Trophoblast cell (in vitro differentiated cells and primary cell): ENCODE data around the gene ASTL.

ENCODE experiments used
- DNase-seq, 2 donors: peaks; one replicate each; pipeline ENCODE4 v3.0.0-alpha.2; 2016
- H2AFZ ChIP-seq: 2 replicates; pipeline ENCODE4 v1.6.1; 2013; ENCODE audit warnings: low read length, moderate library complexity, mild to moderate bottlenecking; ENCODE audit not compliant: insufficient read depth, poor library complexity
- H2AK5ac ChIP-seq: 2 replicates; pipeline ENCODE4 v1.6.1; 2013; ENCODE audit warnings: mild to moderate bottlenecking, low read length
- H2BK120ac ChIP-seq: 2 replicates; pipeline ENCODE4 v1.6.1; 2013; ENCODE audit warnings: low read length, mild to moderate bottlenecking, moderate library complexity; ENCODE audit not compliant: insufficient read depth, poor library complexity
- H2BK12ac ChIP-seq: 2 replicates; pipeline ENCODE4 v1.6.1; 2013; ENCODE audit warnings: mild to moderate bottlenecking, low read length, moderate library complexity
- H2BK5ac ChIP-seq: 2 replicates; pipeline ENCODE4 v1.6.1; 2013; ENCODE audit warnings: low read length, low read depth, moderate library complexity, mild to moderate bottlenecking; ENCODE audit not compliant: poor library complexity
- H3K14ac ChIP-seq: 2 replicates; pipeline ENCODE4 v1.6.1; 2013; ENCODE audit warnings: mild to moderate bottlenecking, low read length
- H3K18ac ChIP-seq: 2 replicates; pipeline ENCODE4 v1.6.1; 2013; ENCODE audit warnings: mild to moderate bottlenecking, low read length
- H3K23ac ChIP-seq: 2 replicates; pipeline ENCODE4 v1.6.1; 2013; ENCODE audit warnings: low read length
- H3K27ac ChIP-seq: 2 replicates; pipeline ENCODE4 v1.5.1; 2013; ENCODE audit warnings: low read depth, mild to moderate bottlenecking, inconsistent platforms, low read length, moderate library complexity
- H3K27me3 ChIP-seq: 2 replicates; pipeline ENCODE4 v1.6.1; 2013; ENCODE audit warnings: inconsistent platforms, mild to moderate bottlenecking, low read length, moderate library complexity; ENCODE audit not compliant: insufficient read depth
- H3K36me3 ChIP-seq, 2 experiments: 1 replicate in 1 of 2; 2 replicates in 1 of 2; pipeline ENCODE4 v1.6.1; 2013; ENCODE audit warnings: low read length in 2 of 2, mild to moderate bottlenecking in 2 of 2, moderate library complexity in 1 of 2; ENCODE audit not compliant: insufficient read depth in 2 of 2, control insufficient read depth in 1 of 2
- H3K4ac ChIP-seq: 2 replicates; pipeline ENCODE4 v1.6.1; 2013; ENCODE audit warnings: low read depth, mild to moderate bottlenecking, low read length, moderate library complexity
- H3K4me1 ChIP-seq, 2 experiments: 1 replicate in 1 of 2; 2 replicates in 1 of 2; pipeline ENCODE4 v1.6.1; 2013; ENCODE audit warnings: low read length in 2 of 2, mild to moderate bottlenecking in 2 of 2, moderate library complexity in 1 of 2; ENCODE audit not compliant: insufficient read depth in 2 of 2, control insufficient read depth in 1 of 2
- H3K4me2 ChIP-seq: 2 replicates; pipeline ENCODE4 v1.6.1; 2013; ENCODE audit warnings: inconsistent platforms, mild to moderate bottlenecking, low read length, moderate library complexity
- H3K4me3 ChIP-seq: 2 replicates; pipeline ENCODE4 v1.5.1; 2013; ENCODE audit warnings: mild to moderate bottlenecking, low read depth, low read length, inconsistent platforms
- H3K79me1 ChIP-seq: one replicate; pipeline ENCODE4 v1.6.1; 2013; ENCODE audit warnings: low read length
- H3K79me2 ChIP-seq: 2 replicates; pipeline ENCODE4 v1.6.1; 2013; ENCODE audit warnings: low read length, mild to moderate bottlenecking; ENCODE audit not compliant: control insufficient read depth, insufficient read depth, poor library complexity
- H3K9ac ChIP-seq: 2 replicates; pipeline ENCODE4 v1.6.1; 2013; ENCODE audit warnings: mild to moderate bottlenecking, low read length
- H3K9me3 ChIP-seq: 2 replicates; pipeline ENCODE4 v1.6.1; 2013; ENCODE audit warnings: low read depth, mild to moderate bottlenecking, control low read depth, inconsistent platforms, low read length; ENCODE audit not compliant: insufficient read depth
- H4K12ac ChIP-seq: 2 replicates; pipeline ENCODE4 v1.6.1; 2013; ENCODE audit warnings: low read depth, mild to moderate bottlenecking, low read length, moderate library complexity
- H4K8ac ChIP-seq: 2 replicates; pipeline ENCODE4 v1.6.1; 2013; ENCODE audit warnings: low read depth, mild to moderate bottlenecking, low read length, moderate library complexity
- H4K91ac ChIP-seq: one replicate; pipeline ENCODE4 v1.6.1; 2013; ENCODE audit warnings: low read depth, mild to moderate bottlenecking, low read length, moderate library complexity
- WGBS: extraction: QIAGEN DNeasy Blood & Tissue Kit; methylation state at CpG from one replicate; pipeline ENCODE4 v1.1.7; 2013; ENCODE audit warnings: missing lambda C conversion rate; ENCODE audit not compliant: insufficient read length, insufficient coverage; ENCODE audit errors: extremely low coverage; 5-methylcytosine and 5-hydroxymethylcytosine counted together

ASTL gene

DNA sequence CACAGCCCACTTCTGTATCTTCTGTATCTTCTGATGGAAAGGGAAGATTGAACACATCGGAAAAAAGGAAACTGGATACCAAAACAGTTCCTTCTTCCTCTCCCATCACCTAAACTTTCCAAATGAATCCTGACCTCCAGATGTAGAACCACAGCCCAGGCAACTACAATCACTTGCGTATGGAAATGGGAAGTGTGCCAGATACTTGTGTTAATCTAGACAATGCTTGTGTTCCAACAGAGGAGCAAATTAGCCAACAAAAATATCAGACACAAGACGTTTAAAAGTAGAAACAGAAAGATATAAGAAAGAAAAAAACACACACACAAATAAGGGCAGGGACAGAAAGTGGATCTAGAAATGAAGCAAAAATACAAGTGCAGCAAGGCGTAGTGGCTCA lies 38.4 kb upstream of the ASTL start:
- no peak for DNase-seq
- no peak overlapping the region for H2BK12ac ChIP-seq
- H3K4me2 ChIP-seq = no peak overlapping the region
- no peak overlapping the region for H3K4ac ChIP-seq
- no peak overlapping the region for H3K23ac ChIP-seq
- no peaks in the 10 kb centered on the region for H3K27me3 ChIP-seq
- H3K9ac ChIP-seq = no peak overlapping the region
- H3K79me1 ChIP-seq = no peaks in the 10 kb centered on the region
- WGBS = no CpG with 5 or more reads among the region's 4 CpGs
- no peak overlapping the region for H2BK120ac ChIP-seq
- no peak overlapping the region for H3K4me3 ChIP-seq
- H3K9me3 ChIP-seq = no peaks in the 10 kb centered on the region
- no peak overlapping the region for H3K14ac ChIP-seq
- H2AFZ ChIP-seq = no peak overlapping the region
- H4K12ac ChIP-seq = no peak overlapping the region
- H3K4me1 ChIP-seq = no peaks in the 10 kb centered on the region
- no peak overlapping the region for H2BK5ac ChIP-seq
- H3K18ac ChIP-seq = no peak overlapping the region
- H3K36me3 ChIP-seq = no peaks in the 10 kb centered on the region
- H3K79me2 ChIP-seq = no peaks in the 10 kb centered on the region
- H4K91ac ChIP-seq = no peak overlapping the region
- H3K27ac ChIP-seq = no peak overlapping the region
- H2AK5ac ChIP-seq = no peak overlapping the region
- H4K8ac ChIP-seq = no peak overlapping the region

DNA sequence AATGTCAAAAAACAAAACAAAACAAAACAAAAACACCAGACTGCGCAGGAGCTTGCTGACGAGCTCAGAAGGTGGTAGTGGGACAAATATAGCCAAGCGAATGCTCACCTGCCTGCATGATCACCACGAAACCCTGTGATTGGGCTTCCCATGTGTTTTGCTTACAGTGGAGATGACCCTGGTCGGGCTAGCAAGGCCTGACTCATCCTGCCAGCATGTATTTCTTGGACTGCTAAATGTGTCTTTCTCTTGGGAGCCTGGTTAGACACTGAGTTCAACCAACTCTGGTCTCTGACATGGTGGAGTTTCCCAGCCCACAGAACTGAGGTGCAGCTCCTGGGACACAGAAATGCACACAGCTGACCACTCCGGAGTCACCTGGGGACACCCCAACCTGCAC lies 37.6 kb upstream of the ASTL start:
- Histone ChIP-seq H4K91ac (no peak overlapping the region), H3K4me1 (no peaks in the 10 kb centered on the region), H3K9me3 (no peaks in the 10 kb centered on the region), H3K23ac (no peak overlapping the region), H2BK120ac (no peak overlapping the region), H3K4ac (no peak overlapping the region), H3K79me1 (no peaks in the 10 kb centered on the region), H4K8ac (no peak overlapping the region), H3K27ac (no peak overlapping the region), H3K4me2 (no peak overlapping the region), H3K14ac (no peak overlapping the region), H2AFZ (no peak overlapping the region), H2BK5ac (no peak overlapping the region), H3K9ac (no peak overlapping the region), H3K36me3 (no peaks in the 10 kb centered on the region), H3K27me3 (no peaks in the 10 kb centered on the region), H3K4me3 (no peak overlapping the region), H4K12ac (no peak overlapping the region), H2BK12ac (no peak overlapping the region), H3K18ac (no peak overlapping the region), H3K79me2 (no peaks in the 10 kb centered on the region), H2AK5ac (no peak overlapping the region)
- DNase-seq = peak; percentile 56 to 67
- WGBS = no CpG with 5 or more reads among the region's 6 CpGs

DNA sequence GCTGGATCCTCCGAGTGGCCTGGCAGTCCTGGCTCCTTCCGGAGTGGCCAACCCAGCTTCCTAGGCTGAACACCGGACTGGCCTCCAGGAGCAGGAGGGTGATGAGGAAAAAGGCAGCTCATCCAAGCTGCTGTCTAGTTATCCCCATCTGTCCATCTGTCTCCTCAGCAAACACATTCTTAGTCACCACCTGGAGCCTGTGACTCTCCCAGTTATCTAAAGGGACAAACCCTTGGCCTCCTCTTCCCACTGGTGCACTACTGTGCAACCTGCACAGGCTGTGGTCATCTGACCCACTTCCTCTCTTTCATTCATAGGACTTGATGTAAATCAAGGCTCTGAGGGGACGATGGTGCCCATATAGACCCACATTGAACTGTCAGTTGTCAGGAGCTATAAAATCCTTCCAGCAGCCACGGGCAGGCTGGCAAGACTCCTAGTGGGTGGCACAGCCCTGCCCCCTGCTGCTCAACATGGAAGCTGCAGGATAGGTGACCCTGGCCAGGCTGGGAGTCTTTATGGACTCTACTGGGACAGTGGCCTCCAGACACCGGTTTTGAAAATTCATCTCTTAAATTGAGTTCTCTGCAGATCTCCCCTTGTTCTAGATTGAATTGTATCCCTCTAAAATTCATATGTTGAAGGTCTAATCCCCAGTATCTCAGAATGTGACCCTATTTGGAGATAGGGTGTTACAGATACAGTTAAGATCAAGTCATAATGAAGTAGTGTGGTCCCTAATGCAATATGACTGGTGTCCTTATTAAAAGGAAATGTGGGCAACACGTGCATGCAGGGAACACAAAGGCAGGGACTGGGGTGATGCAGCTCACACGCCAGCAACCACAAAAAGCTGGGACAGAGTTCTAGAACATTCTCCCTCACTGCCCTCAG lies 36.2 kb upstream of the ASTL start:
- Histone ChIP-seq H4K8ac (no peak overlapping the region), H2BK12ac (no peak overlapping the region), H2BK5ac (no peak overlapping the region), H3K4me1 (no peaks in the 10 kb centered on the region), H3K79me1 (no peaks in the 10 kb centered on the region), H3K18ac (no peak overlapping the region), H3K9ac (no peak overlapping the region), H2BK120ac (no peak overlapping the region), H4K12ac (no peak overlapping the region), H2AFZ (no peak overlapping the region), H3K4ac (no peak overlapping the region), H3K14ac (no peak overlapping the region), H3K27ac (no peak overlapping the region), H3K79me2 (no peaks in the 10 kb centered on the region), H3K4me3 (no peak overlapping the region), H3K4me2 (no peak overlapping the region), H4K91ac (no peak overlapping the region), H3K27me3 (no peaks in the 10 kb centered on the region), H2AK5ac (no peak overlapping the region), H3K36me3 (no peaks in the 10 kb centered on the region), H3K9me3 (no peaks in the 10 kb centered on the region), H3K23ac (no peak overlapping the region)
- peak; percentile 60 to 80 for DNase-seq
- WGBS = no CpG with 5 or more reads among the region's 8 CpGs

DNA sequence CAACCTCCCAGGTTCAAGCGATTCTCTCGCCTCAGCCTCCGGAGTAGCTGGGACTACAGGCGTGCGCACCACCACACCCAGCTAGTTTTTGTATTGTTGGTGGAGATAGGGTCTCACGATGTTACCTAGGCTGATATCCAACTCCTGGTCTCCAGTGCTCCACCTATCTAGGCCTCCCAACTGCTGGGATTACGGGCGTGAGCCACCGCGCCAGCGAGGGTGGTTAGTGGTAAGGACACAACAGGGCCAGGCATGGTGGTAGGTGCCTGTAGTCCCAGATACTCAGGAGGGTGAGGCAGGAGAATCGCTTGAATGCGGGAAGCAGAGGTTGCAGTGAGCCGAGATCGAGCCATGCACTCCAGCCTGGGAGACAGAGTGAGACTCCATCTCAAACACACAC lies 33.5 kb upstream of the ASTL start:
- Histone ChIP-seq H3K9me3 (no peaks in the 10 kb centered on the region), H3K4ac (no peak overlapping the region), H3K18ac (no peak overlapping the region), H2BK120ac (no peak overlapping the region), H2AFZ (no peak overlapping the region), H4K12ac (no peak overlapping the region), H4K91ac (no peak overlapping the region), H3K9ac (no peak overlapping the region), H3K27ac (no peak overlapping the region), H3K4me1 (no peaks in the 10 kb centered on the region), H3K23ac (no peak overlapping the region), H2BK12ac (no peak overlapping the region), H2AK5ac (no peak overlapping the region), H3K27me3 (no peaks in the 10 kb centered on the region), H3K4me2 (no peak overlapping the region), H3K14ac (no peak overlapping the region), H2BK5ac (no peak overlapping the region), H3K36me3 (no peaks in the 10 kb centered on the region), H3K4me3 (no peak overlapping the region), H3K79me2 (no peaks in the 10 kb centered on the region), H3K79me1 (no peaks in the 10 kb centered on the region), H4K8ac (no peak overlapping the region)
- no CpG with 5 or more reads among the region's 15 CpGs for WGBS
- peak; percentile 34 to 61 for DNase-seq
